CD4-positive, alpha-beta T cell (primary cell): ENCODE results near the gene IFNGR2. TPM values are rescaled to one million over a fixed set of nuclear protein-coding genes. Genes with fewer than 3 reads are reported as not detected.

ENCODE experiments used
- ATAC-seq: fragments of 200-7000 bp; cut with Tn5 transposase; one replicate; pipeline ENCODE4 v1.10.0; 2022; ENCODE audit warnings: mild to moderate bottlenecking; ENCODE audit not compliant: poor library complexity
- CTCF ChIA-PET: fragments of 350-600 bp; sonication (Branson Sonifier 250); formaldehyde crosslinking; loops from one replicate; lab custom pipeline; 2021; ENCODE audit warnings: antibody characterized with exemption, inconsistent platforms; lab: Charles Lee
- POLR2A ChIA-PET: fragments of 350-600 bp; sonication (Branson Sonifier 250); formaldehyde crosslinking; loops from one replicate; lab custom pipeline; 2021; ENCODE audit warnings: antibody characterized with exemption, inconsistent platforms; lab: Charles Lee
- DNase-seq, 14 experiments: peaks; one replicate each; pipeline ENCODE4 v3.0.0-alpha.2; 2013 to 2020; ENCODE audit warnings: mixed read lengths in 2 of 14
- H3K27ac ChIP-seq, 2 donors: one replicate each; pipeline versions ENCODE4 v1.5.1 to v1.7.0; 2013; ENCODE audit warnings: low read length in 2 of 2, low read depth in 1 of 2, mild to moderate bottlenecking in 1 of 2
- H3K27me3 ChIP-seq, 2 experiments: 1 replicate in 1 of 2; 2 replicates in 1 of 2; pipeline versions ENCODE4 v1.6.1 to v1.7.0; 2013; ENCODE audit warnings: low read length in 2 of 2, control low read depth in 1 of 2, mild to moderate bottlenecking in 1 of 2, moderate library complexity in 1 of 2; ENCODE audit not compliant: insufficient read depth in 2 of 2, control insufficient read depth in 1 of 2
- H3K36me3 ChIP-seq: one replicate; pipeline ENCODE4 v1.6.1; 2013; ENCODE audit warnings: low read length, control low read depth; ENCODE audit not compliant: insufficient read depth
- H3K4me1 ChIP-seq: one replicate; pipeline ENCODE4 v1.6.1; 2013; ENCODE audit warnings: low read length, control low read depth; ENCODE audit not compliant: insufficient read depth
- H3K4me3 ChIP-seq: one replicate; pipeline ENCODE4 v1.5.1; 2013; ENCODE audit warnings: mild to moderate bottlenecking, low read length, moderate library complexity
- H3K9me3 ChIP-seq, 2 experiments: 1 replicate in 1 of 2; 2 replicates in 1 of 2; pipeline versions ENCODE4 v1.6.1 to v1.7.0; 2013; ENCODE audit warnings: low read length in 2 of 2, mild to moderate bottlenecking in 2 of 2, control low read depth in 1 of 2, moderate library complexity in 1 of 2; ENCODE audit not compliant: control insufficient read depth in 1 of 2, insufficient read depth in 1 of 2
- H3K27ac Mint-ChIP-seq: one replicate; pipeline ENCODE4 v1.8.0; 2020; ENCODE audit warnings: mixed read lengths
- H3K27me3 Mint-ChIP-seq: one replicate; pipeline ENCODE4 v1.8.0; 2021; ENCODE audit warnings: mixed read lengths
- H3K36me3 Mint-ChIP-seq: one replicate; pipeline ENCODE4 v1.8.0; 2021; ENCODE audit warnings: low read depth, mixed read lengths
- H3K4me1 Mint-ChIP-seq: one replicate; pipeline ENCODE4 v1.8.0; 2021; ENCODE audit warnings: low read depth, mixed read lengths
- H3K4me3 Mint-ChIP-seq: one replicate; pipeline ENCODE4 v1.8.0; 2020; ENCODE audit warnings: mild to moderate bottlenecking, mixed read lengths
- H3K9me3 Mint-ChIP-seq: one replicate; pipeline ENCODE4 v1.8.0; 2020; ENCODE audit warnings: mixed read lengths
- CTCF ChIP-seq: fragments of 200-600 bp; IDR thresholded peaks from one replicate; pipeline ENCODE4 v1.8.0; 2022; ENCODE audit warnings: antibody characterized with exemption, mild to moderate bottlenecking
- intact Hi-C, 2 experiments: fragments of 100-400 bp; cut with DNase I in 1 of 2; cut with micrococcal nuclease in 1 of 2; formaldehyde crosslinking; loops; one replicate each; pipeline versions ENCODE4 v1.15.1 to v1.9.0; 2023 to 2025; cut with DNase I, micrococcal nuclease
- total RNA-seq, 174 experiments: library from RNA in 2 of 174; stranded (reverse) in 2 of 174; gene quantifications; one replicate each; pipeline ENCODE4 v1.2.3 and lab custom pipeline; 2021 to 2026

The IFNGR2 gene
- total RNA-seq, 2 experiments from 2014 or later: 14.6 to 17.7 TPM

- POLR2A ChIA-PET: no interaction called here
- Mint-ChIP-seq H3K36me3 (peaks cover 76% of the 10 kb centered on the region), H3K27me3 (no peaks in the 10 kb centered on the region), H3K9me3 (no peaks in the 10 kb centered on the region), H3K27ac (no peak overlapping the region), H3K4me1 (no peaks in the 10 kb centered on the region), H3K4me3 (no peak overlapping the region)
- intact Hi-C loops: no loop called here
- ATAC-seq (no peak), DNase-seq (no peak)
- no peaks in the 10 kb centered on the region for H3K27me3 ChIP-seq
- H3K4me3 ChIP-seq: no peak overlapping the region
- CTCF ChIA-PET: no interaction called here
- H3K9me3 ChIP-seq: no peaks in the 10 kb centered on the region
- no peak for TF ChIP-seq CTCF
- no peaks in the 10 kb centered on the region for H3K4me1 ChIP-seq
- H3K36me3 ChIP-seq: peaks cover 44% of the 10 kb centered on the region
- H3K27ac ChIP-seq: no peak overlapping the region
Measured at GRCh38 chr21:33425825-33426224, 22.6 kb downstream of the IFNGR2 start.

GRCh38 chr21:33427051-33427450 lies 23.8 kb downstream of the IFNGR2 start:
- CTCF ChIA-PET: interaction anchor here (0.7 to 1.1 kb wide), 2 partner anchors 66 to 83 kb away, joined by 4 to 8 read pairs; no protein-coding TSS in a partner anchor
- Mint-ChIP-seq H3K27me3 (no peaks in the 10 kb centered on the region), H3K4me3 (no peak overlapping the region), H3K27ac (no peak overlapping the region), H3K9me3 (no peaks in the 10 kb centered on the region), H3K36me3 (peaks cover 74% of the 10 kb centered on the region), H3K4me1 (no peaks in the 10 kb centered on the region)
- peaks cover 44% of the 10 kb centered on the region for H3K36me3 ChIP-seq
- H3K27ac ChIP-seq: no peak overlapping the region
- no peak overlapping the region for H3K4me3 ChIP-seq
- TF ChIP-seq CTCF: no peak
- DNase-seq: no peak
- H3K9me3 ChIP-seq: no peaks in the 10 kb centered on the region
- intact Hi-C loops: no loop called here
- no peak for ATAC-seq
- no peaks in the 10 kb centered on the region for H3K4me1 ChIP-seq
- no peaks in the 10 kb centered on the region for H3K27me3 ChIP-seq
- POLR2A ChIA-PET: interaction anchor here (0.7 to 1.3 kb wide), 2 partner anchors 66 to 84 kb away, joined by 3 to 4 read pairs; no protein-coding TSS in a partner anchor

GRCh38 chr21:33428669-33429068 lies 25.5 kb downstream of the IFNGR2 start:
- Mint-ChIP-seq H3K4me1 (no peaks in the 10 kb centered on the region), H3K36me3 (peaks cover 85% of the 10 kb centered on the region), H3K4me3 (no peak overlapping the region), H3K27ac (no peak overlapping the region), H3K9me3 (no peaks in the 10 kb centered on the region), H3K27me3 (no peaks in the 10 kb centered on the region)
- CTCF ChIA-PET: no interaction called here
- Histone ChIP-seq H3K36me3 (peaks cover 60% of the 10 kb centered on the region), H3K27me3 (no peaks in the 10 kb centered on the region), H3K4me1 (peaks cover under 1% of the 10 kb centered on the region), H3K27ac (no peak overlapping the region), H3K4me3 (no peak overlapping the region), H3K9me3 (no peaks in the 10 kb centered on the region)
- no peak for ATAC-seq
- POLR2A ChIA-PET: no interaction called here
- no peak for TF ChIP-seq CTCF
- no peak for DNase-seq
- intact Hi-C loops: no loop called here
